Measurements from ENCODE around the gene CDKN2B-AS1. TPM values are rescaled to one million over a fixed set of nuclear protein-coding genes. Genes with fewer than 3 reads are reported as not detected.

Gene CDKN2B-AS1
- total and polyA plus RNA-seq, 2 experiments from 2014 or later: not detected

GRCh38 chr9:22119522-22120158, 125.0 kb downstream of the CDKN2B-AS1 start:
- H3K36me3 ChIP-seq: no peaks in the 10 kb centered on the region
- H3K27me3 ChIP-seq: no peaks in the 10 kb centered on the region
- H3K9me3 ChIP-seq (ENCODE audit: low read depth): no peaks in the 10 kb centered on the region
- H3K4me1 ChIP-seq (ENCODE audit: low read depth): peaks cover 8% of the 10 kb centered on the region
- peak; percentile 67 for TF ChIP-seq CTCF (IDR thresholded peaks at IDR 0.05; ENCODE audit: low read depth, low read length)
- H3K4me3 ChIP-seq: no peak overlapping the region
- H3K27ac ChIP-seq: no peak overlapping the region
- peak; percentile 42 to 66 for DNase-seq (ENCODE audit: low read depth in 1 of 2, low spot score in 1 of 2)

GRCh38 chr9:22120159-22120549, 125.6 kb downstream of the CDKN2B-AS1 start:
- DNase-seq (ENCODE audit: low read depth in 1 of 2, low spot score in 1 of 2): no peak
- TF ChIP-seq CTCF (IDR thresholded peaks at IDR 0.05; ENCODE audit: low read depth, low read length): no peak
- no peak overlapping the region for H3K27ac ChIP-seq
- H3K4me1 ChIP-seq (ENCODE audit: low read depth): peaks cover 8% of the 10 kb centered on the region
- no peaks in the 10 kb centered on the region for H3K27me3 ChIP-seq
- no peak overlapping the region for H3K4me3 ChIP-seq
- H3K9me3 ChIP-seq (ENCODE audit: low read depth): no peaks in the 10 kb centered on the region
- no peaks in the 10 kb centered on the region for H3K36me3 ChIP-seq

- H3K36me3 ChIP-seq: no peaks in the 10 kb centered on the region
- H3K27me3 ChIP-seq: no peaks in the 10 kb centered on the region
- H3K4me3 ChIP-seq: no peak overlapping the region
- DNase-seq (ENCODE audit: low read depth in 1 of 2, low spot score in 1 of 2): no peak
- H3K27ac ChIP-seq: no peak overlapping the region
- H3K9me3 ChIP-seq (ENCODE audit: low read depth): no peaks in the 10 kb centered on the region
- TF ChIP-seq CTCF (IDR thresholded peaks at IDR 0.05; ENCODE audit: low read depth, low read length): no peak
- peaks cover 8% of the 10 kb centered on the region for H3K4me1 ChIP-seq (ENCODE audit: low read depth)
Observed at GRCh38 chr9:22120595-22120994, 126.0 kb downstream of the CDKN2B-AS1 start.

- no peaks in the 10 kb centered on the region for H3K27me3 ChIP-seq
- no peaks in the 10 kb centered on the region for H3K9me3 ChIP-seq (ENCODE audit: low read depth)
- H3K36me3 ChIP-seq: no peaks in the 10 kb centered on the region
- no peak overlapping the region for H3K27ac ChIP-seq
- no peak for DNase-seq (ENCODE audit: low read depth in 1 of 2, low spot score in 1 of 2)
- peaks cover 9% of the 10 kb centered on the region for H3K4me1 ChIP-seq (ENCODE audit: low read depth)
- no peak for TF ChIP-seq CTCF (IDR thresholded peaks at IDR 0.05; ENCODE audit: low read depth, low read length)
- no peak overlapping the region for H3K4me3 ChIP-seq
Observed at GRCh38 chr9:22124263-22125011, 129.8 kb downstream of the CDKN2B-AS1 start.

GRCh38 chr9:22129133-22129532, 134.5 kb downstream of the CDKN2B-AS1 start:
- Histone ChIP-seq H3K27ac (no peak overlapping the region), H3K4me3 (no peak overlapping the region)
- DNase-seq (ENCODE audit: low read depth in 1 of 2, low spot score in 1 of 2): no peak

More at GRCh38 chr9:22129133-22129532, 134.5 kb downstream of the CDKN2B-AS1 start:
- TF ChIP-seq CTCF (IDR thresholded peaks at IDR 0.05; ENCODE audit: low read depth, low read length): no peak
- Histone ChIP-seq H3K4me1 (ENCODE audit: low read depth) (peaks cover 10% of the 10 kb centered on the region), H3K27me3 (no peaks in the 10 kb centered on the region), H3K36me3 (no peaks in the 10 kb centered on the region), H3K9me3 (ENCODE audit: low read depth) (no peaks in the 10 kb centered on the region)
